Measurements from ENCODE around the gene GCA. TPM values are rescaled to one million over a fixed set of nuclear protein-coding genes. Genes with fewer than 3 reads are reported as not detected.
A peak's percentile ranks its signal among the peaks of the same experiment; 100 is the strongest.

Gene GCA
- total RNA-seq, 6 donors from 2014 or later: 12.7 to 101 (median 38.1) TPM

DNA sequence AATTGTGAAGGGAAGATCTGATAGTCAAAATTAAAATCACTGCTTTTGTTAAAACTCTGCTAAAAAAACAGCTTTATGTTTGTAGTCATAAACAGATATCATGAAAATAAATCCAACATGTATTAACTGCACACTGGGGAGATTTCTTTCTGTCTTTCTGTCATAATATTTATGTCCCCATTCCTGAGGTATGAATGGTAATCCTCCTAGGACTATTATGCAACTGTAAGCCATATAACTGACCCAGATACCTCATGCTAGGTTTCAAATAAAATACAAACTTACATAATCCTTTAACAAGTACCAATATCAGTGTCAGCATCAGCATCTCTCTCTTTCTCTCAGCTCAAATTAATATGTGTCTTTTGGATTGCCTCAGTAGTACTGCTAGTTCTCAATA lies 43.7 kb upstream of the GCA start:
- Histone ChIP-seq H3K36me3 (peaks cover 0 to 17% (median 1%) of the 10 kb centered on the region in 4 donors), H3K4me3 (no peak overlapping the region), H3K9me3 (no peaks in the 10 kb centered on the region), H3K27ac (no peak overlapping the region), H3K27me3 (no peaks in the 10 kb centered on the region), H3K4me1 (peaks cover 0 to 17% (median 0%) of the 10 kb centered on the region in 4 donors)
- TF ChIP-seq POLR2A (IDR thresholded peaks at IDR 0.05): no peak
- TF ChIP-seq, protein P1, sequence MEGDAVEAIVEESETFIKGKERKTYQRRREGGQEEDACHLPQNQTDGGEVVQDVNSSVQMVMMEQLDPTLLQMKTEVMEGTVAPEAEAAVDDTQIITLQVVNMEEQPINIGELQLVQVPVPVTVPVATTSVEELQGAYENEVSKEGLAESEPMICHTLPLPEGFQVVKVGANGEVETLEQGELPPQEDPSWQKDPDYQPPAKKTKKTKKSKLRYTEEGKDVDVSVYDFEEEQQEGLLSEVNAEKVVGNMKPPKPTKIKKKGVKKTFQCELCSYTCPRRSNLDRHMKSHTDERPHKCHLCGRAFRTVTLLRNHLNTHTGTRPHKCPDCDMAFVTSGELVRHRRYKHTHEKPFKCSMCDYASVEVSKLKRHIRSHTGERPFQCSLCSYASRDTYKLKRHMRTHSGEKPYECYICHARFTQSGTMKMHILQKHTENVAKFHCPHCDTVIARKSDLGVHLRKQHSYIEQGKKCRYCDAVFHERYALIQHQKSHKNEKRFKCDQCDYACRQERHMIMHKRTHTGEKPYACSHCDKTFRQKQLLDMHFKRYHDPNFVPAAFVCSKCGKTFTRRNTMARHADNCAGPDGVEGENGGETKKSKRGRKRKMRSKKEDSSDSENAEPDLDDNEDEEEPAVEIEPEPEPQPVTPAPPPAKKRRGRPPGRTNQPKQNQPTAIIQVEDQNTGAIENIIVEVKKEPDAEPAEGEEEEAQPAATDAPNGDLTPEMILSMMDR (IDR thresholded peaks at IDR 0.05): no peak
- no peak for TF ChIP-seq POLR2AphosphoS5 (IDR thresholded peaks at IDR 0.05)
- TF ChIP-seq EP300 (IDR thresholded peaks at IDR 0.05): no peak
- no peak for DNase-seq
- ATAC-seq (ENCODE audit: low FRiP score in 2 of 2): no peak

DNA sequence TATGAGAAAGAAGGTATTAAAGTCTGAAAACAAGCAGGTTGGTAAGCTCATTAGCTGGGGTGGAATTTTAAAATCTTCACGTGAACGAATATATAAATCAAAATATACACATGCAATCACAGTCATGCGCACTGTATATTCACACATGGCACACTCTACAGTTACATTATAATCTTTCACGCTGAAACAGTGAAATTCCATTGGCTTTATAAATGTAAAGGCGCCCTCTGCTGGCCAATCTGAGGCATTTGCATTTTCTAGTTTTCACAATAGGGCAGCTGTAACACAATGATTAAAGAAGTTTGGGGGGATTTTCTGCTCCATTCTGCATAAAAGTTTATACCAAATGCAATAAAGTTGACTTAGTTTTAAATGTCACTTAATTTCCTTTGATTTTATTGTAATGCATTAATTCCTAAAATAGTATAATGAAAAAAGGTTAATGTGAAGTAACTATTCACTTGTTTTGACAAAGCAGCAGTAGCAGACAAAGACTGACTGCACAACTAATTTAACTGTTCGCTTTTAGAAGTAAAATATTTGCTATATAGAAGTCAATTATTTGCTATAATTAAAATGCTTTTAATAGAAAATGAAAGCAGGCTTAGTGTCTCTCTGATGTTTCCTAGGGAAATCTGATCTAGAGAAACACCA lies 42.7 kb upstream of the GCA start:
- DNase-seq: peak in 1 of 2 donors; percentile 60
- peaks cover 0 to 28% (median 1%) of the 10 kb centered on the region in 4 donors for H3K36me3 ChIP-seq
- H3K4me3 ChIP-seq: no peak overlapping the region
- H3K9me3 ChIP-seq: no peaks in the 10 kb centered on the region
- no peaks in the 10 kb centered on the region for H3K27me3 ChIP-seq
- TF ChIP-seq, protein P1 (IDR thresholded peaks at IDR 0.05): peak; percentile 61 to 87 (median 76)
- TF ChIP-seq POLR2A (IDR thresholded peaks at IDR 0.05): no peak
- 11 to 13% methylated on average over 6 of the region's 6 CpGs for WGBS, 2 donors
- H3K4me1 ChIP-seq: peaks cover 0 to 17% (median 0%) of the 10 kb centered on the region in 4 donors
- no peak overlapping the region for H3K27ac ChIP-seq
- ATAC-seq (ENCODE audit: low FRiP score in 2 of 2): peak in 1 of 2 donors; percentile 87

DNA sequence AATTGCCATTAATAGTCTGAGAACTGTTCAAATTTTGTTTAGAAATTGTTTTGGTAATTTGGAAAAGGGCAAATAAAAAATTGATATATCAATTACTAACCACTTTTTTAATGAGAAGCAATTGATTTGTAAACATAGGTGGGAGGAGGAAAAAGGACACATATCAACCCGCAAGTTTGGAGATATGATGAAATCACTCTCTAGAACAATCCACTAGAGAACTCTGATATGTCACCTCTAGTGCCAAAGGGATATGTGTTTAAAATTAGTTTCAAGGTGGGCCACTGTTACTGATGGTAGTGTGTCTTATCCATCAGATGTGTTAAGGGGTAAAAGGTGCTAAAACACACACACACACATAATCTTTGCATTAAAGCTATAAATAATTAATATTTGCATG lies 42.1 kb upstream of the GCA start:
- DNase-seq (no peak), ATAC-seq (ENCODE audit: low FRiP score in 2 of 2) (no peak)
- H3K9me3 ChIP-seq: no peaks in the 10 kb centered on the region
- TF ChIP-seq POLR2A (IDR thresholded peaks at IDR 0.05) (no peak), POLR2AphosphoS5 (IDR thresholded peaks at IDR 0.05) (no peak), EP300 (IDR thresholded peaks at IDR 0.05) (no peak)
- TF ChIP-seq, protein P1 (IDR thresholded peaks at IDR 0.05): no peak
- peaks cover 0 to 28% (median 1%) of the 10 kb centered on the region in 4 donors for H3K36me3 ChIP-seq
- no peaks in the 10 kb centered on the region for H3K27me3 ChIP-seq
- H3K4me3 ChIP-seq: no peak overlapping the region
- WGBS, 2 donors: 54 to 56% methylated on average over 1 of the region's 1 CpG
- H3K4me1 ChIP-seq: peaks cover 0 to 17% (median 0%) of the 10 kb centered on the region in 4 donors
- H3K27ac ChIP-seq: no peak overlapping the region

DNA sequence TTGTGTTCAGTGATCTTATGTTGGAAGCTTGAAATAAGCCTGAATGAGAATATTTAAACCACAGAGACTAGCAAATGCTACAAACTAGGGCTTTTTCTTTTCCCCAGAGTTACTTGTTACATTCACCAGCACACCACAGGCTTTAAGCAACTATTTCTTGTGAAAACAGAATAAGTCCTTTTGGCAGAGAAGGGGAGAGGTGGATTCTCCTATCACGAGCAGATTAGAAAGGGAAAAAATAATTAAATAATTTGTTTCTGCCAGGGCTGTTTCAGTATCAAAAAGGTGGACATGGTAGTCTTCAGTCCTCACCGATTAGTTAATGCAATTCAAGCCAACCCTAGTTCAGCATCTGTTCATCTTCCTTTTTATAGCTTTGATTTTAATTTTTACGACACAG lies 38.0 kb upstream of the GCA start:
- no peak overlapping the region for H3K4me3 ChIP-seq
- peaks cover 0 to 31% (median 0%) of the 10 kb centered on the region in 4 donors for H3K36me3 ChIP-seq
- WGBS, 2 donors: 92 to 95% methylated on average over 3 of the region's 3 CpGs
- TF ChIP-seq, protein P1 (IDR thresholded peaks at IDR 0.05): no peak
- TF ChIP-seq POLR2A (IDR thresholded peaks at IDR 0.05): no peak
- TF ChIP-seq EP300 (IDR thresholded peaks at IDR 0.05): no peak
- TF ChIP-seq POLR2AphosphoS5 (IDR thresholded peaks at IDR 0.05): no peak
- no peaks in the 10 kb centered on the region for H3K9me3 ChIP-seq
- H3K27me3 ChIP-seq: no peaks in the 10 kb centered on the region
- DNase-seq (no peak), ATAC-seq (ENCODE audit: low FRiP score in 2 of 2) (no peak)
- no peak overlapping the region for H3K27ac ChIP-seq
- H3K4me1 ChIP-seq: peaks cover 0 to 8% (median 0%) of the 10 kb centered on the region in 4 donors
